Measurements from ENCODE around the gene TANC1.
"Not testable (repeated sequence)": the region's sequence is repeated elsewhere in the genome, so short reads cannot be mapped to it uniquely, and the experiment has no call there.

Gene TANC1

GRCh38 chr2:159013103-159013502 lies 44.7 kb downstream of the TANC1 start:
- no peak for TF ChIP-seq POLR2A (IDR thresholded peaks at IDR 0.05; ENCODE audit: low read depth, low read length)
- DNase-seq (ENCODE audit: insufficient read length, low spot score) (no peak), FAIRE-seq (no peak)

GRCh38 chr2:159015174-159015573 lies 46.7 kb downstream of the TANC1 start:
- DNase-seq (ENCODE audit: insufficient read length, low spot score): no peak
- no peak for TF ChIP-seq POLR2A (IDR thresholded peaks at IDR 0.05; ENCODE audit: low read depth, low read length)
- no peak for FAIRE-seq

- no peak for DNase-seq (ENCODE audit: insufficient read length, low spot score)
- no peak for FAIRE-seq
- no peak for TF ChIP-seq POLR2A (IDR thresholded peaks at IDR 0.05; ENCODE audit: low read depth, low read length)
Observed at GRCh38 chr2:159015823-159016222, 47.4 kb downstream of the TANC1 start.

- DNase-seq (ENCODE audit: insufficient read length, low spot score): no peak
- FAIRE-seq: no peak
- no peak for TF ChIP-seq POLR2A (IDR thresholded peaks at IDR 0.05; ENCODE audit: low read depth, low read length)
Observed at GRCh38 chr2:159017837-159018236, 49.4 kb downstream of the TANC1 start.

- TF ChIP-seq POLR2A (IDR thresholded peaks at IDR 0.05; ENCODE audit: low read depth, low read length): no peak
- DNase-seq (ENCODE audit: insufficient read length, low spot score) (no peak), FAIRE-seq (no peak)
Observed at GRCh38 chr2:159019021-159019420, 50.6 kb downstream of the TANC1 start.

GRCh38 chr2:159022019-159022418 lies 53.6 kb downstream of the TANC1 start:
- TF ChIP-seq POLR2A (IDR thresholded peaks at IDR 0.05; ENCODE audit: low read depth, low read length): no peak

GRCh38 chr2:159026170-159026569 lies 57.7 kb downstream of the TANC1 start:
- no peak for TF ChIP-seq POLR2A (IDR thresholded peaks at IDR 0.05; ENCODE audit: low read depth, low read length)
- no peak for FAIRE-seq
- no peak for DNase-seq (ENCODE audit: insufficient read length, low spot score)

More at GRCh38 chr2:159022019-159022418, 53.6 kb downstream of the TANC1 start:
- FAIRE-seq (no peak), DNase-seq (ENCODE audit: insufficient read length, low spot score) (no peak)

GRCh38 chr2:159028776-159029175 lies 60.3 kb downstream of the TANC1 start:
- no peak for TF ChIP-seq POLR2A (IDR thresholded peaks at IDR 0.05; ENCODE audit: low read depth, low read length)
- FAIRE-seq (no peak), DNase-seq (ENCODE audit: insufficient read length, low spot score) (no peak)

- FAIRE-seq: no peak
- no peak for DNase-seq (ENCODE audit: insufficient read length, low spot score)
- TF ChIP-seq POLR2A (IDR thresholded peaks at IDR 0.05; ENCODE audit: low read depth, low read length): no peak
Observed at GRCh38 chr2:159029936-159030335, 61.5 kb downstream of the TANC1 start.

- TF ChIP-seq POLR2A (IDR thresholded peaks at IDR 0.05; ENCODE audit: low read depth, low read length): no peak
- DNase-seq (ENCODE audit: insufficient read length, low spot score): peak; percentile 58
- FAIRE-seq: peak; percentile 77
Observed at GRCh38 chr2:159030674-159031380, 62.4 kb downstream of the TANC1 start.

- TF ChIP-seq POLR2A (IDR thresholded peaks at IDR 0.05; ENCODE audit: low read depth, low read length): no peak
- DNase-seq (ENCODE audit: insufficient read length, low spot score) (no peak), FAIRE-seq (no peak)
Observed at GRCh38 chr2:159032146-159032545, 63.7 kb downstream of the TANC1 start.

GRCh38 chr2:159032580-159032979 lies 64.1 kb downstream of the TANC1 start:
- FAIRE-seq (no peak), DNase-seq (ENCODE audit: insufficient read length, low spot score) (no peak)
- TF ChIP-seq POLR2A (IDR thresholded peaks at IDR 0.05; ENCODE audit: low read depth, low read length): no peak

- FAIRE-seq (no peak), DNase-seq (ENCODE audit: insufficient read length, low spot score) (no peak)
- no peak for TF ChIP-seq POLR2A (IDR thresholded peaks at IDR 0.05; ENCODE audit: low read depth, low read length)
Observed at GRCh38 chr2:159034713-159035112, 66.3 kb downstream of the TANC1 start.

- no peak for TF ChIP-seq POLR2A (IDR thresholded peaks at IDR 0.05; ENCODE audit: low read depth, low read length)
- no peak for DNase-seq (ENCODE audit: insufficient read length, low spot score)
- no peak for FAIRE-seq
Observed at GRCh38 chr2:159035790-159036411, 67.5 kb downstream of the TANC1 start.

- FAIRE-seq: not testable (repeated sequence)
Observed at GRCh38 chr2:159036461-159036860, 68.0 kb downstream of the TANC1 start.

GRCh38 chr2:159041328-159041727 lies 72.9 kb downstream of the TANC1 start:
- not testable (repeated sequence) for DNase-seq (ENCODE audit: insufficient read length, low spot score); FAIRE-seq

More at GRCh38 chr2:159036461-159036860, 68.0 kb downstream of the TANC1 start:
- not testable (repeated sequence) for DNase-seq (ENCODE audit: insufficient read length, low spot score)
